Smooth muscle cell (in vitro differentiated cells): ENCODE results near the gene CCBE1. TPM values are rescaled to one million over a fixed set of nuclear protein-coding genes. Genes with fewer than 3 reads are reported as not detected.

Experiments used
- DNase-seq: peaks from one replicate; lab custom pipeline; 2025; ENCODE audit not compliant: unreplicated experiment; lab: John Stamatoyannopoulos, UW
- H2AFZ ChIP-seq: fragments of 200-600 bp; sonication (generic); 2 replicates; pipeline ENCODE4 v1.6.0; 2016; ENCODE audit warnings: antibody characterized with exemption, low read depth, mild to moderate bottlenecking
- H3F3A ChIP-seq: fragments of 200-600 bp; sonication (generic); 2 replicates; pipeline ENCODE4 v1.6.0; 2017; ENCODE audit warnings: antibody characterized with exemption, low read depth
- H3K27ac ChIP-seq: fragments of 200-600 bp; sonication (generic); 2 replicates; pipeline ENCODE4 v1.5.1; 2016; ENCODE audit warnings: low read depth, mild to moderate bottlenecking
- H3K27me3 ChIP-seq: fragments of 200-600 bp; sonication (generic); 2 replicates; pipeline ENCODE4 v1.6.1; 2016; ENCODE audit warnings: low read depth, mild to moderate bottlenecking
- H3K36me3 ChIP-seq: fragments of 200-600 bp; sonication (generic); 2 replicates; pipeline ENCODE4 v1.5.1; 2016; ENCODE audit warnings: low read depth
- H3K4me1 ChIP-seq: fragments of 200-600 bp; sonication (generic); 2 replicates; pipeline ENCODE4 v1.5.1; 2016; ENCODE audit warnings: low read depth
- H3K4me2 ChIP-seq: fragments of 200-600 bp; sonication (generic); 2 replicates; pipeline ENCODE4 v1.6.0; 2016; ENCODE audit warnings: mild to moderate bottlenecking
- H3K4me3 ChIP-seq: fragments of 200-600 bp; sonication (generic); 2 replicates; pipeline ENCODE4 v1.5.1; 2016; ENCODE audit warnings: mild to moderate bottlenecking
- H3K79me2 ChIP-seq: fragments of 200-600 bp; sonication (generic); 2 replicates; pipeline ENCODE4 v1.6.0; 2016; ENCODE audit warnings: low read depth, mild to moderate bottlenecking
- H3K9ac ChIP-seq: fragments of 200-600 bp; sonication (generic); 2 replicates; pipeline ENCODE4 v1.6.0; 2016; ENCODE audit warnings: low read depth
- H3K9me3 ChIP-seq: fragments of 200-600 bp; sonication (generic); replicated peaks from 2 replicates; pipeline ENCODE4 v1.5.1; 2016; ENCODE audit warnings: low read depth
- H4K20me1 ChIP-seq: fragments of 200-600 bp; sonication (generic); 2 replicates; pipeline ENCODE4 v1.6.0; 2016; ENCODE audit warnings: low read depth
- WGBS: methylation state at CpG from one replicate; pipeline ENCODE4 v1.1.7; 2016; ENCODE audit warnings: low lambda C conversion rate; 5-methylcytosine and 5-hydroxymethylcytosine counted together
- polyA plus RNA-seq: library from polyadenylated mRNA; unstranded; fragments of >200 nt; fragmentation: Nextera tagmentation; extraction: Ambion mirVana; gene quantifications from 2 replicates; pipeline ENCODE4 v1.2.1, GENCODE V29; 2016
- total RNA-seq: library from RNA; depleted of rRNA; stranded (reverse); fragments of >200 nt; gene quantifications from 2 replicates; pipeline ENCODE4 v1.2.3, GENCODE V29; 2014
- TF ChIP-seq, protein P1 (sequence below): fragments of 200-600 bp; sonication (generic); IDR thresholded peaks from 2 replicates; pipeline ENCODE4 v1.5.1; 2017; ENCODE audit warnings: borderline replicate concordance, mild to moderate bottlenecking, antibody characterized with exemption; ENCODE audit not compliant: insufficient read depth, poor library complexity, severe bottlenecking

The CCBE1 gene
- total and polyA plus RNA-seq, 2 experiments from 2014 or later = 3.1 TPM; not detected in 1

DNA sequence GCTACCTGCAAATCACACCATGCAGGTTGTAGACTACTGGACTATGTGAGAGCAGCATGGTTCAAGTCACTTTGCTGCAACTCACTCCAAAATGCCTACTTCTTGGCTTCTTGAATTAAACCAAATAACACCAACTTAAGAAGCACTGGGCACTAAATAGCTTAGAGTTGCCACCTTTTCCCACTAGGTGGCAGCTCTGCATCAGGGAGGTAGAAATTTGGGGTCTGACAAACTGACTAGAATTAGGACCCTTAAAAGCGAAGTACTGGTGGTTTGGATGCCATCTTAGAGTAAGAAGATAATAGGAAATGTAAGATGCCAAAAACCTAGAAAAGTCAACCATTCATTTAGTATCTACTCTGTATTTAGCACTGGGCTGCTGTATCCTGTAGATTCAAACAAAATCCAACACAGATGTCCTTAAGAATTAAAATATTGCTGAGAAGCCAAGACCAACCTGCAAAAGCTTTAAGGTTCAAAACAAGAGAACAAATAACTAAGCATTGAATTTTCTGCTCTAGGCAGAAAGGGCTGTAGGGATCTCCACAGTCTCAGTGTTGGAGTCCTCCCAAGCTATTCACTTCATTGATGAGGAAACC lies 65.5 kb downstream of the CCBE1 start:
- DNase-seq = no peak
- Histone ChIP-seq H3K4me1 (peaks cover 14% of the 10 kb centered on the region), H4K20me1 (no peaks in the 10 kb centered on the region), H3K79me2 (no peaks in the 10 kb centered on the region), H3F3A (no peaks in the 10 kb centered on the region), H3K27ac (no peak overlapping the region), H3K4me3 (no peak overlapping the region), H3K27me3 (peaks cover 53% of the 10 kb centered on the region), H3K4me2 (no peak overlapping the region), H2AFZ (no peak overlapping the region), H3K36me3 (no peaks in the 10 kb centered on the region), H3K9ac (no peak overlapping the region), H3K9me3 (no peaks in the 10 kb centered on the region)
- 47% methylated on average over 1 of the region's 1 CpG for WGBS
- TF ChIP-seq, protein P1, sequence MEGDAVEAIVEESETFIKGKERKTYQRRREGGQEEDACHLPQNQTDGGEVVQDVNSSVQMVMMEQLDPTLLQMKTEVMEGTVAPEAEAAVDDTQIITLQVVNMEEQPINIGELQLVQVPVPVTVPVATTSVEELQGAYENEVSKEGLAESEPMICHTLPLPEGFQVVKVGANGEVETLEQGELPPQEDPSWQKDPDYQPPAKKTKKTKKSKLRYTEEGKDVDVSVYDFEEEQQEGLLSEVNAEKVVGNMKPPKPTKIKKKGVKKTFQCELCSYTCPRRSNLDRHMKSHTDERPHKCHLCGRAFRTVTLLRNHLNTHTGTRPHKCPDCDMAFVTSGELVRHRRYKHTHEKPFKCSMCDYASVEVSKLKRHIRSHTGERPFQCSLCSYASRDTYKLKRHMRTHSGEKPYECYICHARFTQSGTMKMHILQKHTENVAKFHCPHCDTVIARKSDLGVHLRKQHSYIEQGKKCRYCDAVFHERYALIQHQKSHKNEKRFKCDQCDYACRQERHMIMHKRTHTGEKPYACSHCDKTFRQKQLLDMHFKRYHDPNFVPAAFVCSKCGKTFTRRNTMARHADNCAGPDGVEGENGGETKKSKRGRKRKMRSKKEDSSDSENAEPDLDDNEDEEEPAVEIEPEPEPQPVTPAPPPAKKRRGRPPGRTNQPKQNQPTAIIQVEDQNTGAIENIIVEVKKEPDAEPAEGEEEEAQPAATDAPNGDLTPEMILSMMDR = peak; percentile 66

DNA sequence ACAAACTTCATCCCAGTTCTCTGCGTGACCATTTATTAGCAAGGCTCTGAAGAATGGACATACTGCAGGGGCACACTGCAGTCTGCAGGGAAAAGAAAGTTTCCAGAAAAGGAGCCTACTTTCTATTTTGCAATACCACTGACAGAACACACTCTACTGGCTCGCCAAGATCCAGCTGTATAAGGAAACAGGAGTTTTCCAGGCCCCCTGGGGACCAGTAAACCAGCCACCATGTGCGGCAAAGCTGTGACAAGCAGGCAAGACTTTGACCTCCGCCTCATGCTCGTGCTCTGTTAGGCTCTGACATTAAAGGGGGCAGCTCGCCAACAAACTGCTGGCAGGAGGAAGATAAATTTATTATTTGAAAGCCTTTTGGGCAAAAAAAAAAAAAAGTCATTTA lies 67.3 kb downstream of the CCBE1 start:
- H3F3A ChIP-seq = no peaks in the 10 kb centered on the region
- H3K79me2 ChIP-seq = no peaks in the 10 kb centered on the region
- 78% methylated on average over 6 of the region's 6 CpGs for WGBS
- no peak overlapping the region for H3K4me2 ChIP-seq
- H3K4me1 ChIP-seq = peaks cover 14% of the 10 kb centered on the region
- TF ChIP-seq, protein P1 = no peak
- no peak overlapping the region for H3K27ac ChIP-seq
- no peak overlapping the region for H3K9ac ChIP-seq
- no peaks in the 10 kb centered on the region for H4K20me1 ChIP-seq
- H3K4me3 ChIP-seq = no peak overlapping the region
- H3K27me3 ChIP-seq = peaks cover 48% of the 10 kb centered on the region
- H2AFZ ChIP-seq = no peak overlapping the region
- H3K36me3 ChIP-seq = no peaks in the 10 kb centered on the region
- H3K9me3 ChIP-seq = no peaks in the 10 kb centered on the region
- no peak for DNase-seq

DNA sequence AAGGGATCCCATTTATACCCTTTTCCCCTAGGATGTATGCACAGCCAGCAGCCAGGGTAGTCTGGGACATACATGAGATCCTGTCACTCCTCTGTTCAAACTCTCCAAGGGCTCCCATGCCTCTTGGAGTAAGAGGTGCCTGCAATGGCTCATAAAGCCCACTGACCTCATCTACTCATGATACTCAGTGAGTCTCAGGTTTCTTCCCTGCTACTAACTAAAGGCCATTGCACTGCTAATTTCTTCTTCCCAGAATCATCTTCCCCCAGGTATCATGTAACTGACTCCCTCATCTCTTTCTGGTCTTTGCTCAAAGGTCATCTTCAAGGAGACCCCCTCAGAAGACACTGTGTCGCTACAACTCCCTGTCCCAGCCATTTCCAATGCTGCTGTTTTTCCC lies 68.2 kb downstream of the CCBE1 start:
- H4K20me1 ChIP-seq = no peaks in the 10 kb centered on the region
- no peak overlapping the region for H3K4me2 ChIP-seq
- no peaks in the 10 kb centered on the region for H3K9me3 ChIP-seq
- WGBS = 96% methylated on average over 1 of the region's 1 CpG
- DNase-seq = no peak
- TF ChIP-seq, protein P1 = no peak
- no peak overlapping the region for H3K4me3 ChIP-seq
- H3K27me3 ChIP-seq = peaks cover 48% of the 10 kb centered on the region
- H3K79me2 ChIP-seq = no peaks in the 10 kb centered on the region
- peaks cover 9% of the 10 kb centered on the region for H3K4me1 ChIP-seq
- H3K9ac ChIP-seq = no peak overlapping the region
- H3K36me3 ChIP-seq = no peaks in the 10 kb centered on the region
- H3K27ac ChIP-seq = no peak overlapping the region
- no peaks in the 10 kb centered on the region for H3F3A ChIP-seq
- H2AFZ ChIP-seq = no peak overlapping the region

DNA sequence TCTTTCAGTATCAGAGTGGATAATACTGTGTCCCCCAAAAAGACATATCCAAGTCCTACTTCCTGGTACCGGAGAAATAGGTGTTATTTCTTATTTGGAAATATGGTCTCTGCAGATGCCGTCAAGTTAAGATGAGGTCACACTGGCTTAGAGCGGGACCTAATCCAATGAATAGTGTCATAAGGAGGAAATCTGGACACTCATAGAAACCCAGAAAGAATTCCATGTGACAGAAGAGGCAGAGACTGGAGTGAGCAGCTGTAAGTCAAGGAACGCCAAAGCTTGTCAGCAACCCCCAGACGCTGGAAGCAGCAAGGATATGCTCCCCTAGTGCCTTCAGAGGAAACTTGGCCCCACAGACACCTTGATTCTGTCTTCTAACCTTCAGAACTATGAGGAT lies 69.8 kb downstream of the CCBE1 start:
- Histone ChIP-seq H3K27ac (no peak overlapping the region), H3K27me3 (peaks cover 59% of the 10 kb centered on the region), H3K36me3 (no peaks in the 10 kb centered on the region), H3K9ac (no peak overlapping the region), H3K9me3 (no peaks in the 10 kb centered on the region), H2AFZ (no peak overlapping the region), H3F3A (no peaks in the 10 kb centered on the region), H3K4me3 (no peak overlapping the region), H3K4me1 (no peaks in the 10 kb centered on the region), H3K79me2 (no peaks in the 10 kb centered on the region), H4K20me1 (no peaks in the 10 kb centered on the region), H3K4me2 (no peak overlapping the region)
- TF ChIP-seq, protein P1 = no peak
- 89% methylated on average over 5 of the region's 5 CpGs for WGBS
- no peak for DNase-seq
